Activated CD4-positive, alpha-beta T cell treated with anti-CD3 and anti-CD28 coated beads, Interleukin-2, amount 10 ng/mL, durations not matched to agents 24 days and 14 days (primary cell): ENCODE measurements around the gene CR1L. TPM values are rescaled to one million over a fixed set of nuclear protein-coding genes. Genes with fewer than 3 reads are reported as not detected.
"Not testable (repeated sequence)": the region's sequence is repeated elsewhere in the genome, so short reads cannot be mapped to it uniquely, and the experiment has no call there.

Source experiments
- DNase-seq: peaks from one replicate; pipeline ENCODE4 v3.0.0; 2022
- H3K27ac Mint-ChIP-seq: one replicate; pipeline ENCODE4 v1.8.0; 2022; ENCODE audit warnings: mild to moderate bottlenecking, mixed read lengths
- H3K27me3 Mint-ChIP-seq: one replicate; pipeline ENCODE4 v1.8.0; 2022; ENCODE audit warnings: mixed read lengths
- H3K36me3 Mint-ChIP-seq: one replicate; pipeline ENCODE4 v1.8.0; 2022; ENCODE audit warnings: low read depth, mild to moderate bottlenecking, mixed read lengths
- H3K4me1 Mint-ChIP-seq: one replicate; pipeline ENCODE4 v1.8.0; 2021; ENCODE audit warnings: mixed read lengths
- H3K4me3 Mint-ChIP-seq: one replicate; pipeline ENCODE4 v1.8.0; 2022; ENCODE audit warnings: mild to moderate bottlenecking, moderate library complexity, mixed read lengths
- H3K9me3 Mint-ChIP-seq: one replicate; pipeline ENCODE4 v1.8.0; 2021; ENCODE audit warnings: mixed read lengths
- intact Hi-C: fragments of 100-400 bp; cut with micrococcal nuclease; formaldehyde crosslinking; loops from one replicate; pipeline ENCODE4 v1.15.1; 2023
- total RNA-seq: library from RNA; stranded (reverse); gene quantifications from 2 replicates; pipeline ENCODE4 v1.2.3, GENCODE V29; 2022

Gene CR1L
- total RNA-seq, 1 donor from 2014 or later: not detected

DNA sequence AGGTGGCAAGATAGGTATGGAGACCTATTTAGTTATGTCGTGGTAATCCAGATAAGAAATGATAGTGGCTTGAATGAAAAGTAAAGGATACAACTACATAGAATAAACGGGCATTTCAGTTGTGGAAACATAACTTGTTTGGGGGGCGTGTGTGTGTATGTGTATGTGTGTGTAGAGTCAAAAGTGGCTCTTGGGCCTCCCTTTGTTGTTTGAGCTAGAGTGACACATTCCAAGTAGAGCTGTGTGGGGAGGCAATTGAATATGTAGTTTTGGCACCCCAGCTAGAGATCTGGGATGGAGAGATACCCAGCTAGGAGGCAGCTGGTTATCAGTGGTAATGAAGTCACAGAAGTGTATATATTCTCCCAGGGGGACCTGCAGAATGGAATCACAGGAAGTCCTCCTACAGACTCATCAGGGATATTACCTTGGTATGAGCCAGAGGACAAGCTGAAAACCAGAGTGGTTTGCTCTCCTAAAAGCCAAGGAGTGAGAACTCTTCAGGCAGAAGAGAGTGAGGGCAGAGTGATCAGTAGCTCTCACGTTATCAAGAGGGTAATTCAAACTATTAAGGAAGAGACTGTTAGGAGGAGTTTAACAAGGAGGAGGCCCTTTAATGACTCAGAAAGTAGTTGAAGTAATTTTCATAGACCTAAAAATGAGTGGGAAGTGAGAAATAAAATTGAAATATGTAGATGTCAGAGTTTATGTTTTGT lies 5.1 kb downstream of the CR1L start:
- intact Hi-C loops: loop anchor here (5.0 kb wide), 1 partner anchor 147 kb away; no protein-coding TSS in a partner anchor
- Mint-ChIP-seq H3K27ac (no peak overlapping the region), H3K9me3 (no peaks in the 10 kb centered on the region), H3K4me1 (no peaks in the 10 kb centered on the region), H3K27me3 (peaks cover 34% of the 10 kb centered on the region), H3K36me3 (no peaks in the 10 kb centered on the region), H3K4me3 (no peak overlapping the region)
- DNase-seq: no peak

GRCh38 chr1:207651583-207651982 lies 6.7 kb downstream of the CR1L start:
- no peak for DNase-seq
- no peak overlapping the region for H3K4me3 Mint-ChIP-seq
- no peaks in the 10 kb centered on the region for H3K9me3 Mint-ChIP-seq
- no peaks in the 10 kb centered on the region for H3K4me1 Mint-ChIP-seq
- H3K36me3 Mint-ChIP-seq: no peaks in the 10 kb centered on the region
- peaks cover 29% of the 10 kb centered on the region for H3K27me3 Mint-ChIP-seq
- intact Hi-C loops: no loop called here
- H3K27ac Mint-ChIP-seq: no peak overlapping the region

DNA sequence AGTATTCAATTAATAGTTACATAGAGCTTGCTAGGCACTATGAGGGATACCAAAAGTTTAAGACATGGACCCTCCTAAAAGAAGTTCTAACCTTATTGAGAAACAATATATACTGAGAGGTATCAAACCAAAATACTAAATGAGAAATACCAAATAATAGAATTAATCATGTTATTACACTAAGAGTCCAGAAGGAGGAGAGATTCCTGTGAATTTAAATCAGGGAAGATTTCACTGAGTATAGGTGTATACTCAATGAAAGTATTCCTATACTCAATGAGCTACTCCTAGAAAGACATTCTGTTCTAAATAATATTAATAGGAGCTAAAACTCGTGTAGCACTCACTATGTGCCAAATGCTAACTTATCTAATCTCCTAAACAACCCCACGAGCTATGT lies 9.4 kb downstream of the CR1L start:
- peaks cover 18% of the 10 kb centered on the region for H3K27me3 Mint-ChIP-seq
- no peaks in the 10 kb centered on the region for H3K4me1 Mint-ChIP-seq
- H3K4me3 Mint-ChIP-seq: no peak overlapping the region
- H3K36me3 Mint-ChIP-seq: no peaks in the 10 kb centered on the region
- no peaks in the 10 kb centered on the region for H3K9me3 Mint-ChIP-seq
- DNase-seq: no peak
- intact Hi-C loops: no loop called here
- no peak overlapping the region for H3K27ac Mint-ChIP-seq

DNA sequence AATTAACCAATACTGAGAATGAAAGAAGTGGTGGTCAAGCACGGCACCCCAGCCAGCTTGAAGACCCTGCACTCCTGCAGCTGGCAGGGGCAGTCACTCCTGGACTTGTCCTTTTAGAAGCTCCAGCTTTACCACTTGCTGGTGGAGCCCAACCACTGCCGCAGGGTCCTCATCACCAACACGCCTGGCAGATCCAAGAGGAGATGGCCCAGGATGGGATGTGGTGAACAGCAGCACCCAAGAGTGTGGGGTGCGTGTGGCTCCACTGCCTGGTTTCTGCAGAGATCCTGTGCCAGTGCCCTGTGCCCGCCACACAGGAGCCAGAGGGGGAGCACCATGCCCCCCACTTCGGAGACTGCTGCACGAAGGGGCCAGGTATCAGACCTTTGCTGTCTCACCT lies 13.5 kb downstream of the CR1L start:
- Mint-ChIP-seq H3K27me3 (peaks cover 19% of the 10 kb centered on the region), H3K9me3 (no peaks in the 10 kb centered on the region), H3K27ac (no peak overlapping the region), H3K4me3 (no peak overlapping the region), H3K36me3 (no peaks in the 10 kb centered on the region), H3K4me1 (no peaks in the 10 kb centered on the region)
- intact Hi-C loops: no loop called here
- DNase-seq: no peak

DNA sequence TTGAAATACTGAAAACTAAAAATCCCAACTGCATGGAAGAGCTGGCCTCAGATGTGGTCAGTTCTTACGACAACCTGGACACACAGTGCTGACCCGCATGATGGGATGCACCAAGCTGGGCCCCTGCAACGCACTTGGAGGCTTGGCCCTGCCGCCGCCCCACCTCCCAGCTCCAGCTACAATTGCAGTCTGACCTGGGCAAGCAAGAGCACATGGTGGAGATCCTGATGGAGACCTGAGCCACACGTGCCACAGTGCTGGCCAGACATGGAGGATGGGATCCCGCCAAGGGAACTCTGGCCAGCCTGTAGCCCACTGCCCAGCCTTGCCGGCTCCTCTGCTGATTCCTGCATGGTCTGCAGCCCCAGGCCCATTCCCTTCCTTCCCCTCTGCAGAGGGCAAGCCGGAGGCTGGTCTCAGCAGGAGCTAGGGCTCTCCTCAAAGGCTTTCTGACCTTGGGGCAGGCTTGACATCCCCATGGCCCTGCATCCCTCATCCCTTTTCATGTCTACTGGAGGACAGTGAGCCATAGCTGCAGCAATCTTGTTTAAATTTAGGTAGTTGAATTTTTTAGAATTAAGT lies 14.1 kb downstream of the CR1L start:
- intact Hi-C loops: no loop called here
- H3K4me1 Mint-ChIP-seq: no peaks in the 10 kb centered on the region
- H3K36me3 Mint-ChIP-seq: no peaks in the 10 kb centered on the region
- no peak overlapping the region for H3K27ac Mint-ChIP-seq
- no peak overlapping the region for H3K4me3 Mint-ChIP-seq
- no peaks in the 10 kb centered on the region for H3K9me3 Mint-ChIP-seq
- H3K27me3 Mint-ChIP-seq: peaks cover 23% of the 10 kb centered on the region
- no peak for DNase-seq

DNA sequence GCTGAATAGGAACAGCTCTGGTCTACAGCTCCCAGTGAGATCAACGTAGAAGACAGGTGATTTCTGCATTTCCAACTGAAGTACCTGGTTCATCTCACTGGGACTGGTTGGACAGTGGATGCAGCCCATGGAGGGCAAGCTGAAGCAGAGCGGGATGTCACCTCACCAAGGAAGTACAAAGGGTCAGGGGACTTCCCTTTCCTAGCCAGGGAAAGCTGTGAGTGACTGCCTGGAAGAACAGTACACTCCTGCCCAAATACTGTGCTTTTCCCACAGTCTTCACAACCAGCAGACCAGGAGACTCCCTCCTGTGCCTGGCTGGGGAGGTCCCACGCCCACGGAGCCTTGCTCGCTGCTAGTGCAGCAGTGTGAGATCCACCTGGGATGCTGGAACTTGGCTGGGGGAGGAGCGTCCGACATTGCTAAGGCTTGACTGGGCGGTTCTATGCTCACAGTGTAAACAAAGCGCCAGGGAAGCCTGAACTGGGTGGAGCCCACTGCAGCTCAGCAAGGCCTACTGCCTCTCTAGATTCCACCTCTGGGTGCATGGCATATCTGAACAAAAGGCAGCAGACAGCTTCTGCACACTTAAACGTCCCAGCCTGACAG lies 14.7 kb downstream of the CR1L start:
- no peaks in the 10 kb centered on the region for H3K36me3 Mint-ChIP-seq
- H3K27ac Mint-ChIP-seq: no peak overlapping the region
- no peaks in the 10 kb centered on the region for H3K4me1 Mint-ChIP-seq
- DNase-seq: no peak
- no peaks in the 10 kb centered on the region for H3K9me3 Mint-ChIP-seq
- intact Hi-C loops: no loop called here
- H3K4me3 Mint-ChIP-seq: no peak overlapping the region
- peaks cover 26% of the 10 kb centered on the region for H3K27me3 Mint-ChIP-seq

DNA sequence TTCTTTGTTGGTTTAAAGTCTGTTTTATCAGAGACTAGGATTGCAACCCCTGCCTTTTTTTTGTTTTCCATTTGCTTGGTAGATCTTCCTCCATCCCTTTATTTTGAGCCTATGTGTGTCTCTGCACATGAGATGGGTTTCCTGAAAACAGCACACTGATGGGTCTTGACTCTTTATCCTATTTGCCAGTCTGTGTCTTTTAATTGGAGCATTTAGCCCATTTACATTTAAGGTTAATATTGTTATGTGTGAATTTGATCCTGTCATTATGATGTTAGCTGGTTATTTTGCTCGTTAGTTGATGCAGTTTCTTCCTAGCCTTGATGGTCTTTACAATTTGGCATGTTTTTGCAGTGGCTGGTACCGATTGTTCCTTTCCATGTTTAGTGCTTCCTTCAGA lies 16.5 kb downstream of the CR1L start:
- H3K4me1 Mint-ChIP-seq, H3K36me3 Mint-ChIP-seq, H3K9me3 Mint-ChIP-seq, DNase-seq, intact Hi-C loops, H3K4me3 Mint-ChIP-seq, H3K27ac Mint-ChIP-seq: not testable (repeated sequence)
- peaks cover 30% of the 10 kb centered on the region for H3K27me3 Mint-ChIP-seq

DNA sequence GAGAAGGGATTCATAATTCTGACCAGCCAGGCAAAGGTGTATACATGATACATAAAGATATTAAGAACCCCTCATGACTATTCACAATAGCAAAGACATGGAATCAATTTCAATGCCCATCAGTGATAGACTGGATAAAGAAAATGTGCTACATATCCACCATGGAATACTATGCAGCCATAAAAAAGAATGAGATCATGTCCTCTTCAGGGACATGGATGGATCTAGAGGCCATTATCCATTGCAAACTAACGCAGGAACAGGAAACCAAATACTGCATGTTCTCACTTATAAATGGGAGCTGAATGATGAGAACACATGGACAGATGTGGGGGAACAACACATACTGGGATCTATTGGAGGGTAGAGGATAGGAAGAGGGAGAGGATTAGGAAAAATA lies 21.4 kb downstream of the CR1L start:
- H3K27ac Mint-ChIP-seq: no peak overlapping the region
- no peak for DNase-seq
- peaks cover 61% of the 10 kb centered on the region for H3K27me3 Mint-ChIP-seq
- no peak overlapping the region for H3K4me3 Mint-ChIP-seq
- intact Hi-C loops: no loop called here
- H3K9me3 Mint-ChIP-seq: peaks cover 7% of the 10 kb centered on the region
- H3K36me3 Mint-ChIP-seq: no peaks in the 10 kb centered on the region
- no peaks in the 10 kb centered on the region for H3K4me1 Mint-ChIP-seq

DNA sequence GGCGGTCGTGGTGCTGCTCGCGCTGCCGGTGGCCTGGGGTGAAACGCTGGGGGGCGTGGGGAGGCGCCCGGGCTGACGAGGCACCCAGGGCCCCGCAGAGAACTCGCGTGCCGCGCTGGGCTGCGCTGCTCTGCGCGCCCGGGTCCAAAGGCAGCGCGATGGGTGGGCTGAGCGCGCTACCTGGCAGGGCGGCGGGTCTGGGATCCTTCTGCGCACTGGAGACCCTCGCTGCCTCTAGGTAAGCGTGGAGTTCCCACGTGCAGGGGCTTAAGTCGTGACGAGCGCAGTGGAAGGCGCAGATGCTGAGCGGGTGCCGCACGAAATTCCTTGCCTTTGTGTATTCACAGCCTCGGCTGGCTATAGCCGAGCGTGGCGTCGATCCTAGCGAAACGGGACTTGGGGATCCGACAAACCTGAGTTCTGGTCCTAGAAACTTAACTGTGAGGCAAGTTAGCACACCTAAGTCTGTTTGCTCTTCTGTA lies 24.6 kb downstream of the CR1L start:
- Mint-ChIP-seq H3K36me3 (no peaks in the 10 kb centered on the region), H3K4me3 (no peak overlapping the region), H3K9me3 (peaks cover 7% of the 10 kb centered on the region), H3K27ac (no peak overlapping the region), H3K27me3 (peaks cover 69% of the 10 kb centered on the region), H3K4me1 (no peaks in the 10 kb centered on the region)
- DNase-seq: no peak
- intact Hi-C loops: no loop called here

DNA sequence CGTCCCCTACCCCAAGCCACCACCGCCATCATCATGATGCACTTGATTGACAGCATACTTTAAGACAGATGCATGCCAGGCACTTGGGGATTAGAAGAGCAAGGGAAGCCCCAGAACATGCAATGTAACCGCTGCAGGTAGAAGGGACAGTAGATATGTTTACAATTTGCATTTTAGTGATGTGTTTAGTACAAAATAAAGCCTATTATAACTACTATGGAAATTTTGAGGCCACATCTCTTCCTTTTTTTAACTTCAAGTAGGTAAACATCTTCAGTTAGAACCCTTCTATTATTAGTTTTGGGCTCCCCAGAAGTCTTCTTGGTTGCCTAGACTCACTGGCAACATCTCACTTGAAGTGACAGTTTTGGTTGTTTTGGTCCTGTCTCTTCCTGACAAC lies 25.3 kb downstream of the CR1L start:
- Mint-ChIP-seq H3K27me3 (peaks cover 68% of the 10 kb centered on the region), H3K36me3 (no peaks in the 10 kb centered on the region), H3K4me3 (no peak overlapping the region), H3K4me1 (no peaks in the 10 kb centered on the region), H3K9me3 (peaks cover 7% of the 10 kb centered on the region), H3K27ac (no peak overlapping the region)
- no peak for DNase-seq
- intact Hi-C loops: no loop called here

DNA sequence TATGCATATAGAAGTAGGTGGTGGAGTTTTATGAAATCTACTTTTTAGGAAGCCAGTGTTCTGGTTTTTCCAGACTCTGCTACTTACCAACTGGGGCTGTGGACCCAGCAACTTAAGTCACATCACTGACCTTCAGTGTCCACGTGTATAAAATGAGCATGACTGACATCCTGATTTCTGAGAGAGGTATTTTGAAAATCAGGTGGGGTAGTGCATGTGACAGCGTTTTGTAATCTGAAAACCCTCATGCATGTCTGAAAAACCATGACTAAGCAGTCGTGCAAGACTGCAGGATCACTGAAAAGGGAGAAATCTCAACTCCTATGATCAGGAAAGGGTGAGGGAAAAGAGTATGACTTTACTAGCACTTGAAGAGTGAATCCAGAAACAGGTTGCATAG lies 26.1 kb downstream of the CR1L start:
- intact Hi-C loops: no loop called here

DNA sequence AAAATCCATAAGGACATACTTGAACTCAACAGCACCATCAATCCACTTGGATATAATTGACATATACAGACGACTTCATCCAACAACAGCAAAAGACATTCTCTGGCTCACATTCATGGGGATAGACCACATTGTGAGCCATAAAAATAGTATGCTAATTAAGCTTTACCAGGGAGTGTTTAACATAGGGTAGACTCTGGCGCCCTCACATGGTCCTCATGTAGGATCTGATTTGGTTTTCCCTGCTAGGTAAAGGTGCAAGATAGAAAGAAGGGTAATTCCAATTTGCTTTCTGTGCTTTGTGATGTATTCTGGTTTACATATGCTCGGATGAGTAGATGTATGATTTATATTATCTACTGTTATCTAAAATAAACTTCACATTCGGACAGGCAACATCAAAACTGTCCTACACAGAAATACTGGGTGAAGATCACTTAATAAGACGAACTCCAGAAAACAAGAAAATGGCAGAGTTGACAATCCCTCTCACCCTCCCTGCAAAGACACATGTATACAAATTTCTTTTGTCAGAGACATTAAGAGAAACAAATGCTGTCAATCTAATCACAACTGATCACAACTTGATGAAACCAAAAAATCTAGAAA lies 27.7 kb downstream of the CR1L start:
- intact Hi-C loops: no loop called here
- peaks cover 60% of the 10 kb centered on the region for H3K27me3 Mint-ChIP-seq
- no peaks in the 10 kb centered on the region for H3K4me1 Mint-ChIP-seq
- H3K36me3 Mint-ChIP-seq: no peaks in the 10 kb centered on the region
- H3K27ac Mint-ChIP-seq: no peak overlapping the region
- no peak for DNase-seq
- H3K9me3 Mint-ChIP-seq: no peaks in the 10 kb centered on the region
- no peak overlapping the region for H3K4me3 Mint-ChIP-seq

More for the DNA sequence above, 26.1 kb downstream of the CR1L start:
- DNase-seq: no peak
- no peaks in the 10 kb centered on the region for H3K4me1 Mint-ChIP-seq
- H3K9me3 Mint-ChIP-seq: peaks cover 7% of the 10 kb centered on the region
- H3K27ac Mint-ChIP-seq: no peak overlapping the region
- H3K4me3 Mint-ChIP-seq: no peak overlapping the region
- no peaks in the 10 kb centered on the region for H3K36me3 Mint-ChIP-seq
- peaks cover 71% of the 10 kb centered on the region for H3K27me3 Mint-ChIP-seq

- H3K9me3 Mint-ChIP-seq: no peaks in the 10 kb centered on the region
- no peak overlapping the region for H3K4me3 Mint-ChIP-seq
- H3K27me3 Mint-ChIP-seq: peaks cover 54% of the 10 kb centered on the region
- DNase-seq: no peak
- no peaks in the 10 kb centered on the region for H3K4me1 Mint-ChIP-seq
- no peak overlapping the region for H3K27ac Mint-ChIP-seq
- no peaks in the 10 kb centered on the region for H3K36me3 Mint-ChIP-seq
- intact Hi-C loops: no loop called here
Measured at GRCh38 chr1:207673399-207673798, 28.5 kb downstream of the CR1L start.

- no peak overlapping the region for H3K27ac Mint-ChIP-seq
- DNase-seq: no peak
- no peaks in the 10 kb centered on the region for H3K36me3 Mint-ChIP-seq
- H3K4me3 Mint-ChIP-seq: no peak overlapping the region
- no peaks in the 10 kb centered on the region for H3K9me3 Mint-ChIP-seq
- intact Hi-C loops: no loop called here
- H3K27me3 Mint-ChIP-seq: peaks cover 41% of the 10 kb centered on the region
- no peaks in the 10 kb centered on the region for H3K4me1 Mint-ChIP-seq
Measured at GRCh38 chr1:207676153-207676552, 31.2 kb downstream of the CR1L start.
